GM21717 (cell line): Measurements from ENCODE around the gene CC2D2B.

Experiments used
- ATAC-seq: cut with Tn5 transposase; IDR thresholded peaks from one replicate; pipeline ENCODE4 v1.9.1; 2021; ENCODE audit warnings: mild to moderate bottlenecking, moderate library complexity; ENCODE audit not compliant: unreplicated experiment

The CC2D2B gene

DNA sequence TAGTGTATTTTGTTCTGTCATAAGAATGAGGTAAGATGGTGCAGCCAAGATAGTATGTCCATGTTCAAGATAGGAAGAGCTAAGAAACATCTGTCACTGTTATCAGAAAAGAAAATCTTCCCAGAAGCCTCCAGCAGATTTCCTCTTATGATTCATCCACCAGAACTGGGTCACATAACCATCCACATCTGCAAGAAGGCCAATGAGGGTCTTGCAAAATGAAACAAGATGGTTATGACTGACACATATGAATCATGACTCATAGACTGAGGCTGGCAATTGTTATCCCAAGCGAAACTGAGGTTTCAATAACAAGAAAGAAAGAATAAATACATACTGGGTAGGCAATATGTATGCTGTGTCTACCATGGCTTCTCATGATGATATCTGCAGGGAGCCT, 165.9 kb downstream of the CC2D2B start:
- ATAC-seq: no peak

DNA sequence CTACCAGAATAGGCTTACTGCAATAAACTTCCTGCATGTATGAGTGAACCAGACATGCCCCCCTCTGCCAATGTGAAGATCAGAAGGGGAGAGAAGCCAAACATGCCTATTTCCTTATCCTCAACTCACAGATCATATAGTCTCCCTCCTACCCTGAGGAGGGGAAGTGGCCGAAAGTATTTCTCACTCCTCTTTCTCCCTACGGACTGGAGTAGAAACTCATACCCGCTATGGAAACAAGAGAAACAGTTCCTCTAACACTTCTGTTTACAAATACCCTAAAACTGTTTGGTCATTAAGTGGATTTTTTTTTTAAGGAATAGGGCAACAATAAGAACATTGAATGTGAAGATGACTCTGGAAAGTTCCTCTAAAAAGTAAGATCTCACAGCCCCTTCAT, 167.0 kb downstream of the CC2D2B start:
- ATAC-seq: no peak

DNA sequence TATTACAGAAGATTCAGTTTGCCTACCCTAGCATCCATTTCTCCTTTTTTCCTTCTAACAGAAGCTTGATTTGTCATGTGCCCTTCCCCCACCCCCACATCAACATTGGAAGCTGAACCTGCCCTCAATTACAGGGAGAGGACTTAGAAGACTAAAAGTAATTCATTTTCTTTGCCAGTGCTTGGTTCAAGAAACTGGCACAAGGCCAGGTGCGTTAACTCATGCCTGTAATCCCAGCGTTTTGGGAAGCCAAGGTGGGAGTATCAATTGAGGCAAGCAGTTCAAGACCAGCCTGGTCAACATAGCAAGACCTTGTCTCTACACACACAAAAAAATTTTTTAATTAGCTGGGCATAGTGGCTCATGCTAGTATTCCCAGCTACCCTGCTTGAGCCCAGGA, 168.2 kb downstream of the CC2D2B start:
- no peak for ATAC-seq

DNA sequence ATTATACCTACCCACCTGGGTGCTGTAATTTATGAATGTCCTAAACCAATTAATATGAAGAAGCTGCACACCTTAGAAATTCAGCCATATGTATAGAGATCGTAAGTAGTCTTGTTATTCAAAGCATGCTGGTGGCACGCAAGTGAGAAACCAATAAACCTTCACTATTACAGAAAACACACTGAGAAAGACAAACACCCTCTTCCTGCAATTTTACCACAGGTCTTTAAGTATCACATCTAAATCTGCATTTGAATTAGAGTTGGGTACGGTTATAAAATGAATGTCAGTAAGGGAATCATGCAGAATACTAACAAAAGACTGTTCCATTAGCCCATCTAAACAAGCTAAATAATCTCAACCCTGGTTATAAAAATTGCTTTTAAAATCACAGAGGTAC, 169.4 kb downstream of the CC2D2B start:
- no peak for ATAC-seq

- no peak for ATAC-seq
Measured at GRCh38 chr10:96082153-96082552, 174.4 kb downstream of the CC2D2B start.
